SK-N-SH (cell line): Measurements from ENCODE around the gene VENTX. TPM values are rescaled to one million over a fixed set of nuclear protein-coding genes. Genes with fewer than 3 reads are reported as not detected.

Experiments
- CTCF ChIA-PET: fragments of 300-600, 350-600 bp; formaldehyde crosslinking; extraction: SDS; loops from one replicate; lab custom pipeline; 2021; lab: Yijun Ruan, JAX
- POLR2A ChIA-PET: fragments of 350-600 bp; sonication (Branson Sonifier 250); formaldehyde crosslinking; extraction: SDS; loops from one replicate; lab custom pipeline; 2020; ENCODE audit warnings: antibody characterized with exemption, inconsistent platforms; lab: Yijun Ruan, JAX
- DNase-seq: peaks from one replicate; pipeline ENCODE4 v3.0.0; 2012
- H2AFZ ChIP-seq: fragments of 200-600 bp; sonication (generic); 2 replicates; pipeline ENCODE4 v1.8.1; 2016; ENCODE audit warnings: antibody characterized with exemption, mild to moderate bottlenecking, low read depth
- H3F3A ChIP-seq: fragments of 200-600 bp; sonication (generic); replicated peaks from 2 replicates; pipeline ENCODE3; 2016; ENCODE audit warnings: antibody characterized with exemption, mild to moderate bottlenecking; ENCODE audit not compliant: insufficient read depth
- H3K27ac ChIP-seq, 2 experiments: fragments of 200-500 bp in 1 of 2; fragments of 200-600 bp in 1 of 2; sonication (Bioruptor generic) in 1 of 2; sonication (generic), shearing (Covaris generic) in 1 of 2; 2 replicates each; pipeline versions ENCODE4 v1.5.1 to v1.6.1; 2014 to 2016; ENCODE audit warnings: low read depth in 2 of 2, inconsistent platforms in 1 of 2, low read length in 1 of 2, mild to moderate bottlenecking in 1 of 2, mixed read lengths in 1 of 2
- H3K27me3 ChIP-seq: fragments of 200-600 bp; sonication (generic), shearing (Covaris generic); 2 replicates; pipeline ENCODE4 v1.6.1; 2016; ENCODE audit warnings: mixed run types; ENCODE audit not compliant: insufficient read depth
- H3K36me3 ChIP-seq, 2 experiments: fragments of 200-500 bp in 1 of 2; fragments of 200-600 bp in 1 of 2; sonication (Bioruptor generic) in 1 of 2; sonication (generic) in 1 of 2; replicated peaks in 1 of 2; 2 replicates each; pipeline versions ENCODE3 to v1.5.1; 2014 to 2016; ENCODE audit warnings: low read length in 1 of 2, mild to moderate bottlenecking in 1 of 2; ENCODE audit not compliant: insufficient read depth in 2 of 2, control insufficient read depth in 1 of 2
- H3K4me1 ChIP-seq, 2 experiments: fragments of 200-500 bp in 1 of 2; fragments of 200-600 bp in 1 of 2; sonication (Bioruptor generic) in 1 of 2; sonication (generic), shearing (Covaris generic) in 1 of 2; 2 replicates each; pipeline versions ENCODE4 v1.5.1 to v1.6.1; 2014 to 2016; ENCODE audit warnings: low read depth in 1 of 2, low read length in 1 of 2, mixed run types in 1 of 2; ENCODE audit not compliant: insufficient read depth in 2 of 2, control insufficient read depth in 1 of 2
- H3K4me2 ChIP-seq: fragments of 200-600 bp; sonication (generic), shearing (Covaris generic); 2 replicates; pipeline ENCODE4 v1.6.1; 2017; ENCODE audit warnings: mixed run types
- H3K4me3 ChIP-seq, 2 experiments: fragments of 200-500 bp in 1 of 2; fragments of 200-600 bp in 1 of 2; sonication (Bioruptor generic) in 1 of 2; sonication (generic), shearing (Covaris generic) in 1 of 2; 2 replicates each; pipeline versions ENCODE4 v1.5.1 to v1.8.1; 2014 to 2016; ENCODE audit warnings: low read depth in 2 of 2, inconsistent platforms in 1 of 2, low read length in 1 of 2, mild to moderate bottlenecking in 1 of 2, mixed read lengths in 1 of 2, moderate library complexity in 1 of 2
- H3K79me2 ChIP-seq: fragments of 200-600 bp; sonication (generic); 2 replicates; pipeline ENCODE4 v1.8.1; 2017; ENCODE audit warnings: mild to moderate bottlenecking; ENCODE audit not compliant: insufficient read depth
- H3K9ac ChIP-seq: fragments of 200-600 bp; sonication (generic); 2 replicates; pipeline ENCODE4 v1.6.1; 2017; ENCODE audit warnings: mixed run types
- H3K9me2 ChIP-seq: fragments of 200-600 bp; sonication (generic); 2 replicates; pipeline ENCODE4 v1.6.1; 2017; ENCODE audit warnings: mixed run types
- H3K9me3 ChIP-seq: fragments of 200-600 bp; sonication (generic); 2 replicates; pipeline ENCODE4 v1.6.1; 2017; ENCODE audit warnings: mixed run types, mild to moderate bottlenecking, moderate library complexity
- H4K20me1 ChIP-seq: fragments of 200-600 bp; sonication (generic); 2 replicates; pipeline ENCODE4 v1.6.1; 2017; ENCODE audit warnings: mild to moderate bottlenecking, mixed run types; ENCODE audit not compliant: insufficient read depth
- CHD2 ChIP-seq: fragments of 150-350 bp; IDR thresholded peaks from 2 replicates; pipeline ENCODE4 v1.6.1; 2018; ENCODE audit warnings: low read length; ENCODE audit not compliant: partially characterized antibody
- CTCF ChIP-seq: fragments of 200-600 bp; sonication (generic); IDR thresholded peaks from 2 replicates; pipeline ENCODE4 v1.6.1; 2017; ENCODE audit warnings: antibody characterized with exemption, mild to moderate bottlenecking, moderate library complexity
- EP300 ChIP-seq, 2 experiments: IDR thresholded peaks; 2 replicates each; pipeline versions ENCODE4 v1.4.0 to v1.6.1; 2012; ENCODE audit warnings: borderline replicate concordance in 1 of 2, low read depth in 1 of 2, low read length in 1 of 2
- EZH2phosphoT487 ChIP-seq: fragments of 200-600 bp; sonication (generic); IDR thresholded peaks from 2 replicates; pipeline ENCODE4 v1.6.1; 2017; ENCODE audit warnings: low read depth, mixed run types, mild to moderate bottlenecking, antibody characterized with exemption, moderate library complexity, borderline replicate concordance
- GATA2 ChIP-seq: sonication (generic); formaldehyde crosslinking; IDR thresholded peaks from 2 replicates; pipeline ENCODE4 v1.5.0; 2020; ENCODE audit warnings: mild to moderate bottlenecking, missing genetic modification reagents
- MAX ChIP-seq: IDR thresholded peaks from 2 replicates; pipeline ENCODE4 v1.4.0; 2012; ENCODE audit warnings: low read depth
- MEF2A ChIP-seq: IDR thresholded peaks from 2 replicates; pipeline ENCODE4 v1.4.0; 2012; ENCODE audit warnings: low read depth, borderline replicate concordance
- NFIC ChIP-seq: IDR thresholded peaks from 2 replicates; pipeline ENCODE4 v1.4.0; 2012; ENCODE audit warnings: borderline replicate concordance
- NRF1 ChIP-seq: IDR thresholded peaks from 2 replicates; pipeline ENCODE4 v1.6.1; 2012; ENCODE audit warnings: low read depth, mild to moderate bottlenecking, low read length
- PBX3 ChIP-seq: IDR thresholded peaks from 2 replicates; pipeline ENCODE4; 2012
- RAD21 ChIP-seq: IDR thresholded peaks from 2 replicates; pipeline ENCODE4 v1.6.1; 2012; ENCODE audit warnings: mild to moderate bottlenecking, low read length
- RXRA ChIP-seq: IDR thresholded peaks from 2 replicates; pipeline ENCODE4 v1.4.0; 2012; ENCODE audit warnings: low read depth, mild to moderate bottlenecking, borderline replicate concordance
- SIN3A ChIP-seq: IDR thresholded peaks from 2 replicates; pipeline ENCODE4 v1.6.1; 2012; ENCODE audit warnings: low read depth, mild to moderate bottlenecking, low read length, moderate library complexity, borderline replicate concordance
- TAF1 ChIP-seq: IDR thresholded peaks from 2 replicates; pipeline ENCODE4 v1.6.1; 2012; ENCODE audit warnings: low read depth, mild to moderate bottlenecking, low read length, moderate library complexity, borderline replicate concordance
- USF1 ChIP-seq: IDR thresholded peaks from 2 replicates; pipeline ENCODE4 v1.4.0; 2012; ENCODE audit warnings: low read depth, borderline replicate concordance
- WGBS: methylation state at CpG from one replicate; pipeline ENCODE4 v1.1.6; 2017; ENCODE audit warnings: low lambda C conversion rate; 5-methylcytosine and 5-hydroxymethylcytosine counted together
- polyA plus RNA-seq, 3 experiments: library from polyadenylated mRNA; depleted of rRNA; stranded (reverse); fragments of >200 nt; gene quantifications; 2 replicates each; pipeline ENCODE4 v1.2.3, GENCODE V29; 2012
- TF ChIP-seq, protein P1 (sequence below): fragments of 150-350 bp; IDR thresholded peaks from 2 replicates; pipeline ENCODE4 v1.6.1; 2017; ENCODE audit warnings: antibody characterized with exemption, low read length, low read depth, borderline replicate concordance
- TF ChIP-seq, protein P2 (sequence below): IDR thresholded peaks from 2 replicates; pipeline ENCODE4 v1.6.1; 2012; ENCODE audit warnings: mild to moderate bottlenecking, low read depth, low read length, moderate library complexity
- TF ChIP-seq, protein P3 (sequence below): IDR thresholded peaks from 2 replicates; pipeline ENCODE4 v1.4.0; 2012; ENCODE audit warnings: low read depth, borderline replicate concordance

Gene VENTX
- polyA plus RNA-seq, 1 of the 3 experiments (the other 2 are of a cell fraction) = not detected

- H3K4me3 ChIP-seq = no peak overlapping the region
- H3F3A ChIP-seq = no peaks in the 10 kb centered on the region
- CTCF ChIA-PET = no interaction called here
- H3K36me3 ChIP-seq = peaks cover 0 to 4% of the 10 kb centered on the region in 2 experiments
- no peak overlapping the region for H2AFZ ChIP-seq
- no peaks in the 10 kb centered on the region for H3K9me3 ChIP-seq
- 83% methylated on average over 1 of the region's 28 CpGs for WGBS
- no peak for TF ChIP-seq RAD21
- TF ChIP-seq, protein P1, sequence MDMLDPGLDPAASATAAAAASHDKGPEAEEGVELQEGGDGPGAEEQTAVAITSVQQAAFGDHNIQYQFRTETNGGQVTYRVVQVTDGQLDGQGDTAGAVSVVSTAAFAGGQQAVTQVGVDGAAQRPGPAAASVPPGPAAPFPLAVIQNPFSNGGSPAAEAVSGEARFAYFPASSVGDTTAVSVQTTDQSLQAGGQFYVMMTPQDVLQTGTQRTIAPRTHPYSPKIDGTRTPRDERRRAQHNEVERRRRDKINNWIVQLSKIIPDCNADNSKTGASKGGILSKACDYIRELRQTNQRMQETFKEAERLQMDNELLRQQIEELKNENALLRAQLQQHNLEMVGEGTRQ = no peak
- no peak for TF ChIP-seq MAX
- TF ChIP-seq EZH2phosphoT487 = no peak
- TF ChIP-seq MEF2A = no peak
- TF ChIP-seq PBX3 = no peak
- TF ChIP-seq, protein P2, sequence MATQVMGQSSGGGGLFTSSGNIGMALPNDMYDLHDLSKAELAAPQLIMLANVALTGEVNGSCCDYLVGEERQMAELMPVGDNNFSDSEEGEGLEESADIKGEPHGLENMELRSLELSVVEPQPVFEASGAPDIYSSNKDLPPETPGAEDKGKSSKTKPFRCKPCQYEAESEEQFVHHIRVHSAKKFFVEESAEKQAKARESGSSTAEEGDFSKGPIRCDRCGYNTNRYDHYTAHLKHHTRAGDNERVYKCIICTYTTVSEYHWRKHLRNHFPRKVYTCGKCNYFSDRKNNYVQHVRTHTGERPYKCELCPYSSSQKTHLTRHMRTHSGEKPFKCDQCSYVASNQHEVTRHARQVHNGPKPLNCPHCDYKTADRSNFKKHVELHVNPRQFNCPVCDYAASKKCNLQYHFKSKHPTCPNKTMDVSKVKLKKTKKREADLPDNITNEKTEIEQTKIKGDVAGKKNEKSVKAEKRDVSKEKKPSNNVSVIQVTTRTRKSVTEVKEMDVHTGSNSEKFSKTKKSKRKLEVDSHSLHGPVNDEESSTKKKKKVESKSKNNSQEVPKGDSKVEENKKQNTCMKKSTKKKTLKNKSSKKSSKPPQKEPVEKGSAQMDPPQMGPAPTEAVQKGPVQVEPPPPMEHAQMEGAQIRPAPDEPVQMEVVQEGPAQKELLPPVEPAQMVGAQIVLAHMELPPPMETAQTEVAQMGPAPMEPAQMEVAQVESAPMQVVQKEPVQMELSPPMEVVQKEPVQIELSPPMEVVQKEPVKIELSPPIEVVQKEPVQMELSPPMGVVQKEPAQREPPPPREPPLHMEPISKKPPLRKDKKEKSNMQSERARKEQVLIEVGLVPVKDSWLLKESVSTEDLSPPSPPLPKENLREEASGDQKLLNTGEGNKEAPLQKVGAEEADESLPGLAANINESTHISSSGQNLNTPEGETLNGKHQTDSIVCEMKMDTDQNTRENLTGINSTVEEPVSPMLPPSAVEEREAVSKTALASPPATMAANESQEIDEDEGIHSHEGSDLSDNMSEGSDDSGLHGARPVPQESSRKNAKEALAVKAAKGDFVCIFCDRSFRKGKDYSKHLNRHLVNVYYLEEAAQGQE = no peak
- no peak for TF ChIP-seq CTCF
- TF ChIP-seq, protein P3, sequence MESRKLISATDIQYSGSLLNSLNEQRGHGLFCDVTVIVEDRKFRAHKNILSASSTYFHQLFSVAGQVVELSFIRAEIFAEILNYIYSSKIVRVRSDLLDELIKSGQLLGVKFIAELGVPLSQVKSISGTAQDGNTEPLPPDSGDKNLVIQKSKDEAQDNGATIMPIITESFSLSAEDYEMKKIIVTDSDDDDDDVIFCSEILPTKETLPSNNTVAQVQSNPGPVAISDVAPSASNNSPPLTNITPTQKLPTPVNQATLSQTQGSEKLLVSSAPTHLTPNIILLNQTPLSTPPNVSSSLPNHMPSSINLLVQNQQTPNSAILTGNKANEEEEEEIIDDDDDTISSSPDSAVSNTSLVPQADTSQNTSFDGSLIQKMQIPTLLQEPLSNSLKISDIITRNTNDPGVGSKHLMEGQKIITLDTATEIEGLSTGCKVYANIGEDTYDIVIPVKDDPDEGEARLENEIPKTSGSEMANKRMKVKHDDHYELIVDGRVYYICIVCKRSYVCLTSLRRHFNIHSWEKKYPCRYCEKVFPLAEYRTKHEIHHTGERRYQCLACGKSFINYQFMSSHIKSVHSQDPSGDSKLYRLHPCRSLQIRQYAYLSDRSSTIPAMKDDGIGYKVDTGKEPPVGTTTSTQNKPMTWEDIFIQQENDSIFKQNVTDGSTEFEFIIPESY = no peak
- no peak for TF ChIP-seq NRF1
- no peak for TF ChIP-seq GATA2 (CRISPR knock-in tag)
- TF ChIP-seq RXRA = no peak
- no peak for TF ChIP-seq SIN3A
- no peak for TF ChIP-seq NFIC
- no peak for TF ChIP-seq TAF1
- TF ChIP-seq CHD2 = no peak
- TF ChIP-seq USF1 = no peak
- TF ChIP-seq EP300 (IDR thresholded peaks at IDR 0.05; ENCODE audit: borderline replicate concordance in 1 of 2, low read depth in 1 of 2, low read length in 1 of 2) = no peak
- no peaks in the 10 kb centered on the region; a peak in 1 of 4 replicates for H3K4me1 ChIP-seq
- H4K20me1 ChIP-seq = no peaks in the 10 kb centered on the region; the same call in 1 of the 2 replicates
- H3K27ac ChIP-seq = no peak overlapping the region
- POLR2A ChIA-PET = no interaction called here
- no peak overlapping the region for H3K4me2 ChIP-seq
- H3K27me3 ChIP-seq = no peaks in the 10 kb centered on the region
- no peak overlapping the region for H3K9ac ChIP-seq
- DNase-seq = no peak
- no peaks in the 10 kb centered on the region for H3K79me2 ChIP-seq
- no peaks in the 10 kb centered on the region for H3K9me2 ChIP-seq
These were observed 36.0 kb downstream of the VENTX start for GRCh38 chr10:133273534-133274143.
